Measurements from ENCODE around the gene ZNG1A.
"Not testable (repeated sequence)": the region's sequence is repeated elsewhere in the genome, so short reads cannot be mapped to it uniquely, and the experiment has no call there.

DNA sequence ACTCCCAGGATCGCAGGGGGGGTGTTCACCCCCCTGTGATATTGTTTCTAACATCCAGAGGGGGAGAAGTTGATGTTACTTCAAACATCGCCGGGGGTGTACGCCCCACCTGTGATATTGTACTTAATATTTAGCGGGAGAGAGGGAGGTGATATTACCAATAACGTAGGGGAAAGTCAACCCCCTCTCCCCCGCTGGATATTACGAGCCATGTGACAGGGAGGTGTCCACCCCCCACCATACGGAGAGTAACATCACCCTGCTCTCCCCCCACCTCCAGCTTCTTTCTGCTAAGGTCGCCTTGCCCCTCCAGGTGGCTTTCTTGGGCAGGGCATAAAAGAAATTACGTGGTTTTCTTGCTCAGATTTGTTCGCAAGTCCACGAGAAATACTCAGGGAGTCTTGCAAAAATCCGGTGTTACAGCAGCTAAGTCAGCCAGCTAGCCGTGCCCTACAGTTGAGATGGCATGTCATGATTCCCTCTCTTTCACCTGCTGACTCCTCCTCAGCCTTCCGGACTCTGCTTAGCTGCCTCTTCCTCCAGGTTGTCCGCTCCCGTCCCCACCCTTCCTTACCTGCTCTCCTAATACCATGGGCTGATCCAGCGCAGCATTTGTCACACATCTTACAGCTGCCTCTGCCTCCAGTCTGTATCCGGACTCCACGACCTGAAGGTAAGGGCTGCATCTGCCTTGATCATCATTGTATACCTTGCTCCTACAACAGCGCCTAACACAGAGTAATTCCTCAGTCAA, 69.9 kb downstream of the ZNG1A start:
- TF ChIP-seq CTCF (IDR thresholded peaks at IDR 0.05; ENCODE audit: low read length); EZH2 (IDR thresholded peaks at IDR 0.05; ENCODE audit: borderline replicate concordance, low read length): not testable (repeated sequence)

Measured in OCI-LY1 (cell line).